SK-N-SH (cell line): ENCODE results near the gene PHF20. TPM values are rescaled to one million over a fixed set of nuclear protein-coding genes. Genes with fewer than 3 reads are reported as not detected.

ENCODE experiments used
- CTCF ChIA-PET: fragments of 300-600, 350-600 bp; formaldehyde crosslinking; extraction: SDS; loops from one replicate; lab custom pipeline; 2021; lab: Yijun Ruan, JAX
- POLR2A ChIA-PET: fragments of 350-600 bp; sonication (Branson Sonifier 250); formaldehyde crosslinking; extraction: SDS; loops from one replicate; lab custom pipeline; 2020; ENCODE audit warnings: antibody characterized with exemption, inconsistent platforms; lab: Yijun Ruan, JAX
- DNase-seq: peaks from one replicate; pipeline ENCODE4 v3.0.0; 2012
- H2AFZ ChIP-seq: fragments of 200-600 bp; sonication (generic); 2 replicates; pipeline ENCODE4 v1.8.1; 2016; ENCODE audit warnings: antibody characterized with exemption, mild to moderate bottlenecking, low read depth
- H3F3A ChIP-seq: fragments of 200-600 bp; sonication (generic); replicated peaks from 2 replicates; pipeline ENCODE3; 2016; ENCODE audit warnings: antibody characterized with exemption, mild to moderate bottlenecking; ENCODE audit not compliant: insufficient read depth
- H3K27ac ChIP-seq, 2 experiments: fragments of 200-500 bp in 1 of 2; fragments of 200-600 bp in 1 of 2; sonication (Bioruptor generic) in 1 of 2; sonication (generic), shearing (Covaris generic) in 1 of 2; 2 replicates each; pipeline versions ENCODE4 v1.5.1 to v1.6.1; 2014 to 2016; ENCODE audit warnings: low read depth in 2 of 2, inconsistent platforms in 1 of 2, low read length in 1 of 2, mild to moderate bottlenecking in 1 of 2, mixed read lengths in 1 of 2
- H3K27me3 ChIP-seq: fragments of 200-600 bp; sonication (generic), shearing (Covaris generic); 2 replicates; pipeline ENCODE4 v1.6.1; 2016; ENCODE audit warnings: mixed run types; ENCODE audit not compliant: insufficient read depth
- H3K36me3 ChIP-seq, 2 experiments: fragments of 200-500 bp in 1 of 2; fragments of 200-600 bp in 1 of 2; sonication (Bioruptor generic) in 1 of 2; sonication (generic) in 1 of 2; replicated peaks in 1 of 2; 2 replicates each; pipeline versions ENCODE3 to v1.5.1; 2014 to 2016; ENCODE audit warnings: low read length in 1 of 2, mild to moderate bottlenecking in 1 of 2; ENCODE audit not compliant: insufficient read depth in 2 of 2, control insufficient read depth in 1 of 2
- H3K4me1 ChIP-seq, 2 experiments: fragments of 200-500 bp in 1 of 2; fragments of 200-600 bp in 1 of 2; sonication (Bioruptor generic) in 1 of 2; sonication (generic), shearing (Covaris generic) in 1 of 2; 2 replicates each; pipeline versions ENCODE4 v1.5.1 to v1.6.1; 2014 to 2016; ENCODE audit warnings: low read depth in 1 of 2, low read length in 1 of 2, mixed run types in 1 of 2; ENCODE audit not compliant: insufficient read depth in 2 of 2, control insufficient read depth in 1 of 2
- H3K4me2 ChIP-seq: fragments of 200-600 bp; sonication (generic), shearing (Covaris generic); 2 replicates; pipeline ENCODE4 v1.6.1; 2017; ENCODE audit warnings: mixed run types
- H3K4me3 ChIP-seq, 2 experiments: fragments of 200-500 bp in 1 of 2; fragments of 200-600 bp in 1 of 2; sonication (Bioruptor generic) in 1 of 2; sonication (generic), shearing (Covaris generic) in 1 of 2; 2 replicates each; pipeline versions ENCODE4 v1.5.1 to v1.8.1; 2014 to 2016; ENCODE audit warnings: low read depth in 2 of 2, inconsistent platforms in 1 of 2, low read length in 1 of 2, mild to moderate bottlenecking in 1 of 2, mixed read lengths in 1 of 2, moderate library complexity in 1 of 2
- H3K79me2 ChIP-seq: fragments of 200-600 bp; sonication (generic); 2 replicates; pipeline ENCODE4 v1.8.1; 2017; ENCODE audit warnings: mild to moderate bottlenecking; ENCODE audit not compliant: insufficient read depth
- H3K9ac ChIP-seq: fragments of 200-600 bp; sonication (generic); 2 replicates; pipeline ENCODE4 v1.6.1; 2017; ENCODE audit warnings: mixed run types
- H3K9me2 ChIP-seq: fragments of 200-600 bp; sonication (generic); 2 replicates; pipeline ENCODE4 v1.6.1; 2017; ENCODE audit warnings: mixed run types
- H3K9me3 ChIP-seq: fragments of 200-600 bp; sonication (generic); 2 replicates; pipeline ENCODE4 v1.6.1; 2017; ENCODE audit warnings: mixed run types, mild to moderate bottlenecking, moderate library complexity
- H4K20me1 ChIP-seq: fragments of 200-600 bp; sonication (generic); 2 replicates; pipeline ENCODE4 v1.6.1; 2017; ENCODE audit warnings: mild to moderate bottlenecking, mixed run types; ENCODE audit not compliant: insufficient read depth
- EP300 ChIP-seq, 2 experiments: IDR thresholded peaks; 2 replicates each; pipeline versions ENCODE4 v1.4.0 to v1.6.1; 2012; ENCODE audit warnings: borderline replicate concordance in 1 of 2, low read depth in 1 of 2, low read length in 1 of 2
- EZH2phosphoT487 ChIP-seq: fragments of 200-600 bp; sonication (generic); IDR thresholded peaks from 2 replicates; pipeline ENCODE4 v1.6.1; 2017; ENCODE audit warnings: low read depth, mixed run types, mild to moderate bottlenecking, antibody characterized with exemption, moderate library complexity, borderline replicate concordance
- FOSL2 ChIP-seq: IDR thresholded peaks from 2 replicates; pipeline ENCODE4 v1.4.0; 2012; ENCODE audit warnings: low read depth, mild to moderate bottlenecking, moderate library complexity, borderline replicate concordance
- FOXJ3 ChIP-seq: sonication (generic); formaldehyde crosslinking; IDR thresholded peaks from 2 replicates; pipeline ENCODE4 v1.5.1; 2020; ENCODE audit warnings: mild to moderate bottlenecking, missing genetic modification reagents
- FOXM1 ChIP-seq: IDR thresholded peaks from 2 replicates; pipeline ENCODE4 v1.4.0; 2012; ENCODE audit warnings: low read depth, mild to moderate bottlenecking
- GABPA ChIP-seq: IDR thresholded peaks from 2 replicates; pipeline ENCODE4 v1.4.0; 2012; ENCODE audit warnings: low read depth, mild to moderate bottlenecking
- MEF2A ChIP-seq: IDR thresholded peaks from 2 replicates; pipeline ENCODE4 v1.4.0; 2012; ENCODE audit warnings: low read depth, borderline replicate concordance
- MXI1 ChIP-seq: IDR thresholded peaks from 2 replicates; pipeline ENCODE4 v1.6.1; 2012; ENCODE audit warnings: mild to moderate bottlenecking, low read depth, low read length, improper control_type of control experiment
- NRF1 ChIP-seq: IDR thresholded peaks from 2 replicates; pipeline ENCODE4 v1.6.1; 2012; ENCODE audit warnings: low read depth, mild to moderate bottlenecking, low read length
- RAD21 ChIP-seq: IDR thresholded peaks from 2 replicates; pipeline ENCODE4 v1.6.1; 2012; ENCODE audit warnings: mild to moderate bottlenecking, low read length
- RFX5 ChIP-seq: IDR thresholded peaks from 2 replicates; pipeline ENCODE4 v1.6.1; 2012; ENCODE audit warnings: mild to moderate bottlenecking, improper control_type of control experiment, low read length
- RXRA ChIP-seq: IDR thresholded peaks from 2 replicates; pipeline ENCODE4 v1.4.0; 2012; ENCODE audit warnings: low read depth, mild to moderate bottlenecking, borderline replicate concordance
- TAF1 ChIP-seq: IDR thresholded peaks from 2 replicates; pipeline ENCODE4 v1.6.1; 2012; ENCODE audit warnings: low read depth, mild to moderate bottlenecking, low read length, moderate library complexity, borderline replicate concordance
- TCF12 ChIP-seq: IDR thresholded peaks from 2 replicates; pipeline ENCODE4 v1.4.0; 2012
- YY1 ChIP-seq: IDR thresholded peaks from 2 replicates; pipeline ENCODE4 v1.4.0; 2012; ENCODE audit warnings: low read depth, mild to moderate bottlenecking
- WGBS: methylation state at CpG from one replicate; pipeline ENCODE4 v1.1.6; 2017; ENCODE audit warnings: low lambda C conversion rate; 5-methylcytosine and 5-hydroxymethylcytosine counted together
- polyA plus RNA-seq, 3 experiments: library from polyadenylated mRNA; depleted of rRNA; stranded (reverse); fragments of >200 nt; gene quantifications; 2 replicates each; pipeline ENCODE4 v1.2.3, GENCODE V29; 2012
- TF ChIP-seq, protein P1 (sequence below): IDR thresholded peaks from 2 replicates; pipeline ENCODE4 v1.6.1; 2012; ENCODE audit warnings: mild to moderate bottlenecking, low read depth, low read length, moderate library complexity
- TF ChIP-seq, protein P2 (sequence below): fragments of 200-600 bp; sonication (generic); IDR thresholded peaks from 2 replicates; pipeline ENCODE4 v1.6.1; 2017; ENCODE audit warnings: antibody characterized with exemption, mild to moderate bottlenecking, moderate library complexity
- TF ChIP-seq, protein P3 (sequence below): IDR thresholded peaks from 2 replicates; pipeline ENCODE4 v1.4.0; 2012; ENCODE audit warnings: low read depth

Gene PHF20
- polyA plus RNA-seq, 1 of the 3 experiments (the other 2 are of a cell fraction), result 23.8 TPM

DNA sequence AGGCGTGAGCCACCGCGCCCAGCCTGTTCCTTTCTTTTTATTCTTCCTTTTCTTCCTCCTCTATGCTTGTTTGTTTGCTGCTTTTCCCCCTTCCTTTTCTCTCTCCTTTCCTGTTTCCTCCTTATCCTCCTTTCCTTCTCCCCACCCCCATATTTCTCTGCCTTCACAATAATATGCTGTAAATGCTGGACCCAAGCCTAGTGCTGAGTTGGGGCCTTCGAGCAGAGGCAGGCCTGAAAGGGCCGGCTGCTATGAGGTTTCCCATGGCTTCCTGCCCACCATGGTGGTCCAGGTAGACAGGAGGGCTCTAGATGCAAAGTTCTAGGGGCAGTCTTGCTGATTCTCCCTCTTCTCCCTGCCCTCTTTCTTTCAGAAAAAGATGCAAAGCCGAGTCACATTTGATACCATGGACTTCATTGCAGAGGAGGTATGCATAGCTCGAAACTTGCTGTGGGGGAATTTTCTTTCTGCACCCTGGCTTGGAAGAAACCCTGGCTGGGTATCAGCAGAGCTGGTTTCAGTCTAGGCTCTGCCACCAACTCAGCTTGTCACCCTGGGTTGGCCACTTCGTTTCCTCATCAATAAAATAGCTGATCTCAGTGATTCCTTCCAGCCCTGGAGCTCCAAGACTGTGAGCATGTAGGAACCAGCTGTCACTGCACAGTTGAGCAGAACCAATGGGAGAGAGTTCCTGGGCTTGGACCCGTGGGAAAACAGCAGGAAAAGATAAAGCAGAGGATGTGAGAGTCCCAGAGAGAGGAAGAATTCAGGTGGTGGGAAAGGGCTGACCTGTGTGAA lies 204.0 kb downstream of the PHF20 start:
- no peak overlapping the region for H3K4me2 ChIP-seq
- CTCF ChIA-PET, result interaction anchor here (1.1 to 2.2 kb wide), 4 partner anchors 15 to 163 kb away, joined by 3 to 11 read pairs (median 7); partner anchors contain the start of gene SCAND1
- H3K4me1 ChIP-seq, result peaks cover 0 to 2% of the 10 kb centered on the region in 2 experiments; a peak in 1 of 4 replicates
- H3K9me3 ChIP-seq, result no peaks in the 10 kb centered on the region
- 73% methylated on average over 9 of the region's 9 CpGs for WGBS
- POLR2A ChIA-PET, result no interaction called here
- H3K36me3 ChIP-seq, result no peaks in the 10 kb centered on the region
- no peaks in the 10 kb centered on the region for H4K20me1 ChIP-seq
- H3K79me2 ChIP-seq, result no peaks in the 10 kb centered on the region
- no peaks in the 10 kb centered on the region for H3K27me3 ChIP-seq
- H3K4me3 ChIP-seq, result no peak overlapping the region
- TF ChIP-seq NRF1 (no peak), MEF2A (no peak), YY1 (no peak), FOXJ3 (no peak), RAD21 (no peak), FOSL2 (no peak), TAF1 (no peak), RFX5 (no peak), FOXM1 (no peak), EZH2phosphoT487 (no peak), RXRA (no peak), TCF12 (no peak), GABPA (no peak), MXI1 (no peak), EP300 (IDR thresholded peaks at IDR 0.05; ENCODE audit: borderline replicate concordance in 1 of 2, low read depth in 1 of 2, low read length in 1 of 2) (no peak)
- TF ChIP-seq, protein P1, sequence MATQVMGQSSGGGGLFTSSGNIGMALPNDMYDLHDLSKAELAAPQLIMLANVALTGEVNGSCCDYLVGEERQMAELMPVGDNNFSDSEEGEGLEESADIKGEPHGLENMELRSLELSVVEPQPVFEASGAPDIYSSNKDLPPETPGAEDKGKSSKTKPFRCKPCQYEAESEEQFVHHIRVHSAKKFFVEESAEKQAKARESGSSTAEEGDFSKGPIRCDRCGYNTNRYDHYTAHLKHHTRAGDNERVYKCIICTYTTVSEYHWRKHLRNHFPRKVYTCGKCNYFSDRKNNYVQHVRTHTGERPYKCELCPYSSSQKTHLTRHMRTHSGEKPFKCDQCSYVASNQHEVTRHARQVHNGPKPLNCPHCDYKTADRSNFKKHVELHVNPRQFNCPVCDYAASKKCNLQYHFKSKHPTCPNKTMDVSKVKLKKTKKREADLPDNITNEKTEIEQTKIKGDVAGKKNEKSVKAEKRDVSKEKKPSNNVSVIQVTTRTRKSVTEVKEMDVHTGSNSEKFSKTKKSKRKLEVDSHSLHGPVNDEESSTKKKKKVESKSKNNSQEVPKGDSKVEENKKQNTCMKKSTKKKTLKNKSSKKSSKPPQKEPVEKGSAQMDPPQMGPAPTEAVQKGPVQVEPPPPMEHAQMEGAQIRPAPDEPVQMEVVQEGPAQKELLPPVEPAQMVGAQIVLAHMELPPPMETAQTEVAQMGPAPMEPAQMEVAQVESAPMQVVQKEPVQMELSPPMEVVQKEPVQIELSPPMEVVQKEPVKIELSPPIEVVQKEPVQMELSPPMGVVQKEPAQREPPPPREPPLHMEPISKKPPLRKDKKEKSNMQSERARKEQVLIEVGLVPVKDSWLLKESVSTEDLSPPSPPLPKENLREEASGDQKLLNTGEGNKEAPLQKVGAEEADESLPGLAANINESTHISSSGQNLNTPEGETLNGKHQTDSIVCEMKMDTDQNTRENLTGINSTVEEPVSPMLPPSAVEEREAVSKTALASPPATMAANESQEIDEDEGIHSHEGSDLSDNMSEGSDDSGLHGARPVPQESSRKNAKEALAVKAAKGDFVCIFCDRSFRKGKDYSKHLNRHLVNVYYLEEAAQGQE, result no peak
- TF ChIP-seq, protein P2, sequence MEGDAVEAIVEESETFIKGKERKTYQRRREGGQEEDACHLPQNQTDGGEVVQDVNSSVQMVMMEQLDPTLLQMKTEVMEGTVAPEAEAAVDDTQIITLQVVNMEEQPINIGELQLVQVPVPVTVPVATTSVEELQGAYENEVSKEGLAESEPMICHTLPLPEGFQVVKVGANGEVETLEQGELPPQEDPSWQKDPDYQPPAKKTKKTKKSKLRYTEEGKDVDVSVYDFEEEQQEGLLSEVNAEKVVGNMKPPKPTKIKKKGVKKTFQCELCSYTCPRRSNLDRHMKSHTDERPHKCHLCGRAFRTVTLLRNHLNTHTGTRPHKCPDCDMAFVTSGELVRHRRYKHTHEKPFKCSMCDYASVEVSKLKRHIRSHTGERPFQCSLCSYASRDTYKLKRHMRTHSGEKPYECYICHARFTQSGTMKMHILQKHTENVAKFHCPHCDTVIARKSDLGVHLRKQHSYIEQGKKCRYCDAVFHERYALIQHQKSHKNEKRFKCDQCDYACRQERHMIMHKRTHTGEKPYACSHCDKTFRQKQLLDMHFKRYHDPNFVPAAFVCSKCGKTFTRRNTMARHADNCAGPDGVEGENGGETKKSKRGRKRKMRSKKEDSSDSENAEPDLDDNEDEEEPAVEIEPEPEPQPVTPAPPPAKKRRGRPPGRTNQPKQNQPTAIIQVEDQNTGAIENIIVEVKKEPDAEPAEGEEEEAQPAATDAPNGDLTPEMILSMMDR, result no peak
- TF ChIP-seq, protein P3, sequence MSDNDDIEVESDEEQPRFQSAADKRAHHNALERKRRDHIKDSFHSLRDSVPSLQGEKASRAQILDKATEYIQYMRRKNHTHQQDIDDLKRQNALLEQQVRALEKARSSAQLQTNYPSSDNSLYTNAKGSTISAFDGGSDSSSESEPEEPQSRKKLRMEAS, result no peak
- no peak overlapping the region for H3K27ac ChIP-seq
- no peaks in the 10 kb centered on the region for H3K9me2 ChIP-seq
- DNase-seq, result no peak
- H3K9ac ChIP-seq, result no peak overlapping the region
- H3F3A ChIP-seq, result no peaks in the 10 kb centered on the region
- no peak overlapping the region for H2AFZ ChIP-seq
